Brain microvascular endothelial cell (primary cell): ENCODE data around the gene TJP3.

Source experiments
- DNase-seq: peaks from one replicate; pipeline ENCODE4 v3.0.0-alpha.2; 2020
- H3K27ac ChIP-seq: fragments of 250-450 bp; sonication (Bioruptor Pico); 2 replicates; pipeline ENCODE4 v1.5.1; 2020; ENCODE audit warnings: mild to moderate bottlenecking, moderate library complexity
- H3K27me3 ChIP-seq: fragments of 250-450 bp; sonication (Bioruptor Pico); replicated peaks from 2 replicates; pipeline ENCODE4 v1.5.1; 2020; ENCODE audit warnings: mild to moderate bottlenecking
- H3K36me3 ChIP-seq: fragments of 250-450 bp; sonication (Bioruptor Pico); replicated peaks from 2 replicates; pipeline ENCODE4 v1.5.1; 2020; ENCODE audit warnings: mild to moderate bottlenecking
- H3K4me3 ChIP-seq: 2 replicates; pipeline ENCODE4 v1.5.1; 2011; ENCODE audit warnings: low read depth, mild to moderate bottlenecking, control low read depth, low read length, moderate library complexity
- CTCF ChIP-seq: IDR thresholded peaks from 2 replicates; pipeline ENCODE4 v1.5.1; 2011; ENCODE audit warnings: low read depth, mild to moderate bottlenecking, moderate library complexity, low read length, control low read depth, inconsistent platforms; ENCODE audit errors: missing control alignments
- in situ Hi-C: cut with HindIII; loops from 2 replicates; pipeline ENCODE4 v1.10.0; 2017; ENCODE audit warnings: low sequenced_read_pairs, low pct_ligation_motif_present

Gene TJP3

GRCh38 chr19:3687774-3688706 lies 20.1 kb upstream of the TJP3 start:
- TF ChIP-seq CTCF = no peak
- Histone ChIP-seq H3K36me3 (peaks cover 9% of the 10 kb centered on the region), H3K27me3 (no peaks in the 10 kb centered on the region), H3K27ac (no peak overlapping the region), H3K4me3 (no peak overlapping the region)
- in situ Hi-C loops = no loop called here
- no peak for DNase-seq

GRCh38 chr19:3690551-3691371 lies 17.4 kb upstream of the TJP3 start:
- Histone ChIP-seq H3K4me3 (no peak overlapping the region), H3K27ac (no peak overlapping the region), H3K27me3 (no peaks in the 10 kb centered on the region), H3K36me3 (peaks cover 7% of the 10 kb centered on the region)
- TF ChIP-seq CTCF = no peak
- no peak for DNase-seq
- in situ Hi-C loops = no loop called here

GRCh38 chr19:3691372-3691716 lies 16.8 kb upstream of the TJP3 start:
- no peak for DNase-seq
- Histone ChIP-seq H3K27me3 (no peaks in the 10 kb centered on the region), H3K36me3 (peaks cover 7% of the 10 kb centered on the region), H3K27ac (no peak overlapping the region), H3K4me3 (no peak overlapping the region)
- TF ChIP-seq CTCF = no peak
- in situ Hi-C loops = no loop called here

GRCh38 chr19:3691726-3692125 lies 16.5 kb upstream of the TJP3 start:
- Histone ChIP-seq H3K27ac (no peak overlapping the region), H3K4me3 (no peak overlapping the region), H3K27me3 (no peaks in the 10 kb centered on the region), H3K36me3 (peaks cover 7% of the 10 kb centered on the region)
- no peak for DNase-seq
- TF ChIP-seq CTCF = no peak
- in situ Hi-C loops = no loop called here

GRCh38 chr19:3692141-3693024 lies 15.8 kb upstream of the TJP3 start:
- TF ChIP-seq CTCF = peak; percentile 78
- Histone ChIP-seq H3K27me3 (no peaks in the 10 kb centered on the region), H3K27ac (no peak overlapping the region), H3K4me3 (no peak overlapping the region), H3K36me3 (peaks cover 7% of the 10 kb centered on the region)
- no peak for DNase-seq
- in situ Hi-C loops = no loop called here
